NCI-H446 treated with DMSO at 0.1 percent for 48 hours (cell line): ENCODE data around the gene ELMO2.
A peak's percentile ranks its signal among the peaks of the same experiment; 100 is the strongest.

Experiments
- DNase-seq: peaks from one replicate; lab custom pipeline; 2025; lab: John Stamatoyannopoulos, UW

ELMO2 gene

DNA sequence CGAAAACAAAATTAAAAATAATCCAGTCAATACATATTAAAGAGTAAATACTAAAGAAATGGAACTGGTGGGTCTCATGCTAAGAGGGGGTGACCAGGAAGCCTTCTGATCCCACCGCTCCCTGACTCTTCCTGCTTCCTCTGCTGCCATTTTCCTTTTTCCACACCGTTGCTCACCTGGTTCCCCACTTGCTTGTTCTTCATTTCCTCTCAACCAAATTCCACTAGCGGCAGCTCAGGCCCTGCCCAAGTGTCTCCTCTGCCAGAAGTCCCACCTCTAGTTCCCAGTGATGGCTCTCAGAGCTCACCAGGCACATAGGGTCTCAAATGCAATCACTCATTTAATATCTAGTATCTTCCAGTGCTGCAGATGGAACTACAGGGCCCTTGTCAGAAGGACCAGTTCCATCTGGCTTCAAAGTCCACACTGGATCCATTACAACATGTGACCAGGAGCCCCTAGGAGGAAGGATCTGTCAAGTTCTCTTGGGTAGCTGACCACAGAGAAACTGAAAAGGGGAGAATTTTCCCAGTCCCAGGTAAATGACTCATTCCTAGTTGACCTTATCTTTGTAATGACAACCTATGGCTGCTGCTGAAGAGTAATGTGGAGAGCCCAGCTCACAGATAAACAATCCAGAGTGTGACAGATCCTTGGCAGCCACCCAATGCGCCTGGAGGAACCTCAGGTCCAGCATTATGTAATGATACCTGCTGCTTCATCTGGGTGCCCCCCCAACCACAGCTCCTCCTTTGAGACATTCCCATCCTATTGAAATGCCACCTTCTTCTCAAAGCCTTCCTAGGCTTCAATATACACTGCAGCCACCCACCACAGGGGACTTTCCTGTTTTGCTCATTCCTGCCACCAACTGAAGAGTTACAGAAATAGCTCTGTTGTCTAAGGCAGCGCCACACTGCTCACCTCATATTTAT, 38.2 kb downstream of the ELMO2 start:
- no peak for DNase-seq

DNA sequence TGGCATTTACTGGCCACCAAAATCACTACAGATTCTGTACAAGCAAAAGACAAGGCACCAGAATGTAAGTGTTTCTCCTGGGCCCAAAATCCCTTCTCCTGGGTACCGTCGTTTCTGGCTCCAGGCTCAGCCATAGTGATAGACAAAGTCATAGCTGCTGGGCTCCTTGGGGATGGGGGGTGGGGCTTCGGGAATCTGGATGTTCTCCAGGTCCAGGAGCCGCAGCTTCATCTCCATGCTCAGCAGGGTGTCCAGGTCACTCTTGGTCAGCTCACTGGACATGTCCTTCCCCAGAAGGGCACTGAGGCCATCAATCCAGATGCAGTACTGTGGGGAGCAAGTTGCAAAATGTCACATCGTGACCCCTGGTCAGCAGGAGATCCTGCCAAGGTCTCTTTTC, 39.2 kb downstream of the ELMO2 start:
- DNase-seq = no peak

DNA sequence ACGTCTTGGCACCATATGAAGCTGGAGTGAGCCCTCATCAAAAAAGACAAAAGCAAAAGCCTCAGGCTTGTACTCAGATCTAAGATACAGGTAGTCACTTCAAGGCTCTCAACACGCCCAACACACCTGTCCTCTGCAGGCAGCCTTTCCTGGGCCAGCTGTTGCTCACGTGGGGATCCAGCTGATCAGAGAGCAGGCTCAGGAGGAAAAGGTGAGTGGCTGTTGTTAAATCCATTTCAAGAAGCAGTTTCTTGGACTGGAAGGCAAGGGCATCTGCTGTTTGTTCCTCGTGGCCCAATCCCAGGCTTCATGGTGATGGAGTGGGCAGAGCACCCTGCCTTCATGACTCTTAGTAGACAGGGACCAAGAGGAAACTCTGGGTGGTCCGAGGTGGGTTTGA, 39.6 kb downstream of the ELMO2 start:
- no peak for DNase-seq

DNA sequence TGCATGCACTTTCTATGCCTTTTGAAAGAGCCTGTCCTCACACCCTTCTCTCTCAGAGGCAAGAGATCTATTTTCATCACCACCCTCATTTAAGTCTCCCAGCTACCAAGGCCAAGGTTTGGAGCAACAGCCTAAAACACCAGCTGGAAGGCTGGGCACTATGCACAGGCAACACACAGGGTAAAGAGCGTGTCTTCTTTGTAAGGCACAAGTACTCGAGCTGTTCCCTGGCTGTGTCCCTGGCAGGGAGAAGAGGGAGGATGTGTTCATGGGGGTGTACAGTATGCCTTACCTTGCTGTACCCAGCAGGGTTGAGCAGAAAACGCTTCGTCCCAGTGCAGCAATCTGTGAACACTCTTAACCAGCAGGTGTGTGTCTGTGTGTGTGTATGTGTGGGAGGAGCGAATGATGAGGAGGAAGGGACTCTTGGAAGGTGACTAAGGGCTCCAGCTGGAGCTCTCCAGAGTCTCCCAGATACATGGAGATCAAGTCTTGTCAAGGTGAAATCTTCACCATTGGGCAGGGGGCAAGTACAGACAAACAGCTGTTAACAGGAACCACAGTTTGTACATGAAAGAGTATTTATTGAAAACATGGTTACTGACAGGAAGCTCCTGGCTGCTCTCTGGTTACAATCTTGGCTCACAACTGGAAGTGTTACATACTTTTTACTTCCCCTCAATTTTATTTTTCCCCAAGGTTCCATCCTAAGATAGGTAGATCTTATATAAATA, 40.8 kb downstream of the ELMO2 start:
- DNase-seq = no peak

DNA sequence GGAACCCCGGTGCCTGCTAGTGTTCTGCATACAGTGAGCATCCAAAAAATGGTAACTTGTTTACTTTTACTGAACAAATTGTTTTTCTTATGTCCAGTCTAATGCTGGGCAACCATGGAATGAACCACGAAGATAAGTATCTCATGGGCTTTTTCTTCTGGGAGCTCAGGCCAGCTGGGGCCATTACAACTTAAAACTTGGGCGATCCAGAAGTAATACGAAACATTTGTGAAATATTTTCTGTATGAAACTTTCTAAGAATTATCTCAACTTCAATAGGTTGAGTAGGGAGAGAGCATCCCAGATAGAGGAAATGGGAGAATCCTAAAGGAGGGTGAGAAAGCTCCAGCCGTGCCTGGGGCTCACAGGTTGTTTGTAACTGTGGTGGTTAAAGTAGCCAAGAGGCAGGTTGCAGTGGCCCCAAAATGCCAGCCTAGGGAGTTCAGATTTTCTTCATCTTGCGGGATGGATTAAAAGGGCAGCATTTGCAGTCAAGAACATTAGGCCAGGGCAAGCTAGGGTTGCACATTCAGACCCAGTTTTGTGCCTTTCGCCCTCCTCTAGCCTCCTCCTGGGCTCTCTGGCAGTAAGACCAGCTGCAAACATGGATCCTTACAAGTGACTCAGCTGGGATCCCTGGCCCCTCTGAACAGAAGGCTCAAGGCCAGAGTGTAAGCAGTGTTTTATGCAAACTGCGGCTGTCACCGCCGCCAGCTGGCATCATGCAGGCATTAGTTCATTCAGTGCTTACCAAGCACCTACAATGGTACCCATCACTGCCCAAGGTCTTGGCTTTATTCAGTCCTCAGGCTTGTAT, 41.5 kb downstream of the ELMO2 start:
- peak; percentile 61 for DNase-seq

DNA sequence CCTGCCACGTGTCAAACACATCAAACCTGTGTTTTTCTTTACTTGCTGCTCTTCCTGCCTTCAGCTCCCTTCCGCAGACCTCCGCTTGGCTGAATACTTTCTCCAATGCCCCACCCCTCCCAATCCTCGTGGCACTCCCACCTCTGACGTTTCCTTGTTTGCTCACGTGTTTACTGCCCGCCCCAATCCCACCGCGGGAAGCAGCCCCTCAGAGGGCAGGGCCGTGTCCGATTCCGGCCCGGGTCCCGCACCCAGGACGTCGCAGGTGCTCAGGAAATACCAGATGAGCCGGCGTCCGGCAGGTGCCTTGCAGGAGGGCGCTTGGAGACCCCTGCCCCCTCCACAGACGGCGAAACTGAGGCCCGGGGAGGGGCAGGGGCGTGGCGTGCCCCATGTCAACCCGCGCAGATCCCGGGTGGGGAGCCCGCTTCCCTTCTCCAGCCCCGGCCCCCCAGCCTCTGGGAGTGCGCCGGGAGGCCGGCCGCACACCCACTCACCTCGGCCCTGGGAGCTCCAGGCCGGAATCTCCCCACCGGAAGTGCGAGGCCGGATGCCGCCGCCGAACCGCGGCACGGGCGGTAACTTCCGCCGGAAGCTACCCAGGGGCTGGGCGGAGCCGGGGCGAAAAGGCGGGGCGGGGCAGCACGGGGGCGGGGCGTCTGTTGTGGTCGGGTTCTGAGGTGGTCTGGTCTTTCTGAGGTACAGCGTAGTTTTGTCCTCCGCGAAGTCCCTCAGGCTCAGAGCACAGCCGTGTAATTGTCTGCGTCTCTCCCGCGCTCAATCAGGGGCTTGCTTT, 42.3 kb downstream of the ELMO2 start:
- peak; percentile 53 for DNase-seq

DNA sequence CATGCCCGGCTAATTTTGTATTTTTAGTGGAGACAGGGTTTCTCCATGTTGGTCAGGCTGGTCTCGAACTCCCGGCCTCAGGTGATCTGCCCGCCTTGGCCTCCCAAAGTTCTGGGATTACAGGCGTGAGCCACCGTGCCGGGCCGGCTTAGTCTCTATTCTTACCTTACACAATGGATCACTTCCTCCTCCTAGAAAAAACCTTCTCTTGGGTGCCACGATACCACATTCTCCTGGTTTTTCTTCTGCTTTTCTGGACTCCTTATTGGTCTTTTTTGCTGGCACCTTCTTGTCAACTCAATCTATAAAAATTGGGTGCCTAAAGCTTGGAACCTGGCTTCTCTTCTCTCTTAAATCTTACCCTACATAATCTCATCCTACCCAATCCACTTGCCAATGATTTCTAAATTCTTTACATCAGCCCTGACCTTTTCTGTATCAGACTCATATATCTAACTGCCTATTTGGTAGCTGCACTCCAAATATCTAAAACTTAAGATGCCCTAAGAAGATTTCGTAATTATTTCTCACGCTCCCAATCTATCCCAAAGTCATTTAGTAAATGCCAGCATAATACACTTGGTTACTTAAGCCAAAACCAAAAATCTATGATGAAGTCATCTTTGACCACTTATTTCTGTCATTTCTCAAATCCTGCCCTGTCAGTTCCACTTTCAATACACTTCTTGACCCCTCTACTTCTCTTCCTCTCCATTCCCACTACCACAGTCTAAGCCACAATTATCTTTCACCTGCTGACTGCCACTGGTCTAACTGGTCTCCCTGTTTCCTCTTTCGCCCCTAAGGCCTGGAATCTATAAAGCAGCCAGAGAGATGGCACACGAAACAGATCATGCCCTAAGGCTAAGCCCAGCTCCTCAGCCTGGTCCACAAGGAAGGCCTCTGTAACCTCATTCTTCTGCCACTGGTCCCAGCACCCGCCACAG, 43.2 kb downstream of the ELMO2 start:
- DNase-seq = no peak

DNA sequence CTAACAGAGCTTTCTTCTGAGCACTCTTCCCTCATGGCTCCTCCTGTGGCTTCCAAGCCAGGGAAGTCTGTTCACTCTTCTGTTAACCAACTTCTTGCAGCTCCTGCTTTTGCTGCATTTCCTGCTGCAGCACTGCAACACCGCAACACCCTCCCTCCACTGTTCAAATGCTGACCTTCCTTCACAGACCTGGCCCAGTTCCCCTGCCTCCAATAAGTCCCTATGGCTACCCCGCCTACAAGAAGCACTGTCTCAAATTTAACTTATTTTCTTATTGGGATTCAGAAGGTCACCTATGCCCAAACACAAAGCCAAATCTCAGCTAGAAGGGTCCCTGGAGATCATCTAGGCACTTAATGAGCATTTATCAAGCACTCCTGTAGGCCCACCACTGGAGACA, 44.6 kb downstream of the ELMO2 start:
- no peak for DNase-seq

DNA sequence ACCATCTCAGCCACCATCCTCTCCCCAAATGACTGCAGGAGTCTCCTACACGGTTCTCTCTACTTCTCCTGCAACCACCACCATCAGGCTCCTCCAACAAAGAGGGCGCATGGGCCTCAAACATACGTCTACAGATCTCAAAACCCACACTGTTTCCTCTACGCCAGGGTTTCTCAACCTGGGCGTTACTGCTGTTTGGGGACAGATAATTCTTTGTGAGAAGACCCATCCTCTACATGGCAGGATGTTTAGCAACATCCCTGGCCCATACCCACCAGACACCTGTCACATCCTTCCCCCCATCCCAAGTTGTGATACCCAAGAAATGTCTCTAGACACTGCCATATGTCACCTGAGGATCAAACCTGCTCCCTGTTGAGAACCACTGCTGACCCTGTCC, 45.0 kb downstream of the ELMO2 start:
- no peak for DNase-seq

DNA sequence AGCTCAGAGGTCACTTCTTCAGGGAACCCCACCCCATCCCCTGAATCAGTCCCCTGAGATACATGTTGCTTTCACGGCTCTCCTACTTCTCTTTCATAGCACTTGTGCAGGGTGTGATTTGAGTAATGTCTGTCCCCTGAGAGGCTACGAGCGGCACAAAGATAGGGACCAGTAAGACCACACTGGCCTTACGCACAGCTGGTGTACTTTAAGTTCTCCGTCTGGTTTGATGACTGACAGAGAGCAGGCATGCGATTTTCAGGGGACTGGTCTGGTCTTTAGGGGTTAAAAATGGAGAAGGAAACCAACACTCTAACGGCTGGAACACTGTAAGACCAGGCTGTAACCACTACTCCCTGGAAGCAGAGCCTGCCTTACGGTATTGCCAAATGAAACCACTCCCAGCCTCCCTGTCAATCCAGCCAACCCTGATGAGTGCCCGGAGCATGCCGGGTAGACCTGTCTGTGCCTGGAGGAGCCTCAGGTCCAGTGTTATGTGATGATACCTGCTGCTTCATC, 47.1 kb downstream of the ELMO2 start:
- no peak for DNase-seq

DNA sequence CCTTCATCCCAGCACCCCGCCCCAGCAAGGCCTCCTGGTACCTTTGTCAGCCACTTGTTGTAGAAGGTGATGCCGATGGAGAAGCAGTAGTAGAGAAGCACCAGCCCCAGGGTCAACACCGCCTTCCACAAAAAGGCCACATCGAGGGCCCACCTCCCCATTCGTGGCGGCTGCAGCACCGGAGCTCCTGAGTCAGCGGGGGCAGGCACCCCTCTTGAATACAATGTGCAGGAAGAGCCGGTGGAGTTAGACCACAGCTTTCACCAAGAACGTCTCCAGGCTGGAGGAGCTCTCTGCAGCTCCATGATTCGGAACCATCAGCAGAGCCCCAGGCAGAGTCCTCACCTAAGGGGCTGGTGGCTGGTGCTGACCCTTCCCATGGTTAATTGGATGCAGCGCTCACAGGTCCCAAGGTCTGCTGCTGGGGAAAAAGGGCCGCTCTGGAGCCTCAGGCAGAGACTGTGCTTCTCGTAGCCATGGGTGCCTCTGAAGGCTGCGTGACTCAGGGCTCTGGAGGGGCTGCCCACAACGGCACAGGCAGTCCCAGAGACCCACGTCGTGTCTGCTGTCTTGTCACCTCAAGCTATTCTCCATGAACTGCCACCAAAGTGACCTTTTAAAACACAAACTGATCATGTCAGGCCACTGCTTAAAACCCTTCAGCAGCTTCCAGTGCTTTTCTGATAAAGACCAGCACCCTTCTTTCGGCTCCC, 47.9 kb downstream of the ELMO2 start:
- DNase-seq = no peak

DNA sequence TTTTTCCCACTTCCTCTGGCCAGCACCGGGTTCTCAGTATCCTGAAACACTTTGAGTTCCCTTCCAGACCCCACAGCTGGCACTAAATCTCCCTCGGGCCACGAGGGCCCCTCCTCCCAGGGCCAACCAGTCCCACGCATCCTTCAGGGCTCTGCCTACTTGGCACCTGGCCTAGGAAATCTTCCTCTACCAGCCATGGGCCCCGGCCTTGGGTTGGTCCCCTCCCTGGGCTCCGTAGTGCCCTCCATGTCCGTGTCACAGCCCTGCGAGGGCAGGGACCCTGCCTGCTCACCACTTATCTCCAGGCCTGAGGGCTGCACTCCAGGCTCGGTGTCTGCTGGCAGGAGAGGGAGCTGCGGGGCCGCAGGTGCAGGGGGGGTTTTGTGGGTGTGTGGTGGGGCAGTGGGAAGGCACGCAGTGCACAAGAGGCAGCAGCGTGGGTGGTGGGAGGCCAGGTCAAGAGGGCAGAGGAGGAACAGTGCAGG, 49.3 kb downstream of the ELMO2 start:
- DNase-seq = no peak

DNA sequence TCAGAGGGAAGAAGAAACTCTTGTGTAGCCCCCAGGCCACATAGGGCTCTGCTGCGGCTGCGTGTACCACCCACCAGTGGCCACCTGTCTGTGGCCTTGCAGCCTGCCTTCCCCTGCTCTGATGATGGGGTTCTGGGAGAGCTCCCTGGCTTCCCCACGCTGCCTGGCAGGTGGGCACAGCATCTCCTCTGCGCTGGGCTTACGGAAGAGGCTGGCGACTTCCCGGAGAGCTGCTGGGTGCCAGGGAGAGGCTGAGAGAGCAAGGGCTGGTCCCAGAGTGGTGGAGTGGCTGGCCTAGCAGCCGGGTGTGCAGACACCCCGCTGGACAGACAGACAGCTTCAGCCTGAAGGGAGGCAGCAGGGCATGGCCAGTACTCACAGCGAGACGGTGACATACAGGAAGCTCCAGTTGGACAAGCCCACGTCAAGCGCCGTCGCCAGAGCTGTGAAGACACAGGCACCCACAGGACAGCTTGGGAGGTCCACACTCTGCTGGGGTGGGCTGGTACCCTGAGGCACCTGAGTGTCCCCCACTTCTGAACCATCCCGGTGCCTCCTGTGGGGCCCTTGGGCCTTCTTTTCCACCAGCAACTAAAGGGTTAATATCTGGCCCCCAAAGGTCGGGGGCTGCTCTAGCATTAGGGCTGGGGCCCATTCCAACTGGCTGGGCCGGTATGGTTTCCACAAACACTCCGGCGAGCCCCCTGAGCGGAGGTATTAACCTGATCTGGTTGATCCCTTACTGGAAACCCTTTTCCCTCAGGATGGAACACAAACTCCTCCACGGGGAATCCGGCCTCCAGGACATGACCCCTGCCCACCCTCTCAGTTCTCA, 50.0 kb downstream of the ELMO2 start:
- no peak for DNase-seq

DNA sequence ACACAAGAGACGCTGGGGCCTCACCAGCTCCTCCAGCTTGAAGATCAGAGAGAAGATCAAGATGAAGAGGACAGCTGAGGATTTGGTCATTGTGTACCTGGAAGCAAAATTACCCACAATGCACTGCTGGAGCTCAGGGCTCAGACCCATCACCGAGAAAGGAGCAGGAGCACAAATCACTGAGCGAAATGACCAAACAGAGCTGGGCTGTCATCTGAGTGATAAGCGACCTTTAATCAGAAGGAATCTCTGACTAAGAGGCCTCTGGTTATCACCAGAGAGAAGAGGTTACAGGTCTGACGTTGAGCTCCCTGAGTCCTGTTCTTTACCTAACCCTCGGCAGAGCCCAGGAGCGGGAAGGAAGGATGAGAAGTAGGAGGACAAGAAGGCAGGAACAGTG, 50.6 kb downstream of the ELMO2 start:
- DNase-seq = no peak

DNA sequence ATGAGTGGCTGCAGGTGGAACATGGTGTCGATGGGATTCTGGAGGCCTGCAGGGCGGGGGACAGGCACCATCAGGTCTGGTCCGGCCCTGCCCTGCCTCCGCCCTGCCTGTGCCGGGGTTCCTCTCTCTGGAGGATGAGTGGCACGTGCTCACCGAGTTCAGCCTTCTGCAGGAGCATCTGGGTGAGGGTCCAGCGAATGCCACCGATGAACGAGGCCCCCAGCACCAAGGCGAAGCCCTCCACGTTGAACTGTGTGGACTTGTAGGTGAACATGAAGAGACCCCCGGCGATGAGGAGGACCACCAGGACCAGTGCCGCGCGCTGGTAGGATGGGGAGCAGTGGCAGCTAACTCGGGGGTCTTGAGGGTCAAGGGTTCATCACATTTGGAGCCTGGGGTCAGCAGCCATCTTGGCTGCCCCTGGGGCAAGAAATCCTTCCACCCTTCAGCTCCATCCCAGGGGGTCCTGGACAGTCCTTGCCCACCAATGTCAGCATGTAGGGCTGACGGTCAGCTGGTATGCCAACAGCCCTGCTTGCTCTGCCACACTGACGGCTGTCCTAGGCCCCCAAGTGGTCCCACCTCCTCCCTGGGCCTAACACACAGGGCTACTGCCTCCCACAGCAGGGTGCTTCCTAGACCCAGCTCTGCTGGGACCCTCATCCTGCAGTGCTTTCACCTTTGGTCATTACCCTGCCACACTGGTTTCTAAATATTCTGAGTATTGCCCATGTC, 51.3 kb downstream of the ELMO2 start:
- no peak for DNase-seq

DNA sequence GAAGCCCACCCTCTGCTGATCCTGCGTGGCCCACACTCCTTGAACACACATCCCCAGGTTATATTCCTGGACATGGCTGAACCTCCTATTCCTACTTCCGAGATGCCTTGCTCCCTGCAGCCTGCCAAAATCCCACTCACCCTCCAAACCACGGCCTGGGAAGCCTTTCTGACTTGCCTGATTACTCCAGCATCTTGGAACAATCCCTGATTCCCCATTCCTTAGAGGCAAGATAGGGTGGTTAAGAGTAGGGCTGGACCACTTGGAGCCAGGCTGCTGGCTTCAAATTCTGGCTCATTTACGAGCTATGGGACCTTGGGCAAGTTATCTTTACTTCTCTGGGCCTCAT, 52.2 kb downstream of the ELMO2 start:
- DNase-seq = no peak

DNA sequence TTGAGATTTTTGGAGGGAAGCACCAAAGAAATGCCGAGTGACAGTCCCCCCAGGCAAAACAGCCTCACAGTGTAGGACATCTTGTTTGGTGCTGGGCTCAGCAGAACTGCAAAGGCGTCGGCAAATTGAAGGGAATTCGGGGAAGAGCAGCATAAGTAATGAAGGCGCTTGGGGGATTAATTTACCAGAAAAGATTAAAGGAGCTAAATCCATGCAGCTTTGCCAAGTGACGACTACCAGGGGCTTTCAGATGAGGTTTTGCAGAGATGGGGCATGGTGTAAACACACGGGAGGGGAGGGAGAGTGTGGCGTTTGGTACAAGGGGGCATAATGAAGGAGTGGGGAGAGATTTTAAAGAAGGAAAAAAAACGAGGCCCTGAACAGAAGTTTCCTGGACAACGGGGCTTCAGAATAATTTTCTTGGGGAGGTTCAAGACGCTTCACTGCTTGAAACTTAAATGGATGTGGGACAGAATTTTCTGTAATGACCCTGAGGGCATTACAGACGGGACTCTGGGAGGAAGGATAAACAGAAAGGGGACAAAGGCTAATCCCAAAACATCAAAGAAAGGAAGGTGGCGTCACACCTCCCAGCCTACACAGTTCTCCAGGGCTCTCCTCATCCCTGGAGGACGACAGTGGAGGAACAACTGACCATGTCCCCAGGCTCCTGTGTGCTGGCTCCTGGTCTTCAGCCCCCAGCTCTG, 52.8 kb downstream of the ELMO2 start:
- no peak for DNase-seq
